Suprapubic skin (tissue), 4 donors: ENCODE data around the gene PRMT7. TPM values are rescaled to one million over a fixed set of nuclear protein-coding genes. Genes with fewer than 3 reads are reported as not detected.

ENCODE experiments used
- DNase-seq, 2 donors: peaks; one replicate each; pipeline ENCODE4 v3.0.0-alpha.2; 2019; ENCODE audit warnings: low spot score in 2 of 2
- H3K27ac ChIP-seq: fragments of 200-600 bp; sonication (generic); one replicate; pipeline ENCODE4 v1.5.1; 2019
- H3K27me3 ChIP-seq: fragments of 200-600 bp; sonication (generic); one replicate; pipeline ENCODE4 v1.5.1; 2019
- H3K36me3 ChIP-seq: fragments of 200-600 bp; sonication (generic); one replicate; pipeline ENCODE4 v1.5.1; 2019
- H3K4me1 ChIP-seq: fragments of 200-600 bp; sonication (generic); one replicate; pipeline ENCODE4 v1.5.1; 2019
- H3K4me3 ChIP-seq: fragments of 200-600 bp; sonication (generic); one replicate; pipeline ENCODE4 v1.5.1; 2019; ENCODE audit warnings: mild to moderate bottlenecking
- H3K9me3 ChIP-seq: fragments of 200-600 bp; sonication (generic); one replicate; pipeline ENCODE4 v1.5.1; 2019
- EP300 ChIP-seq: sonication (generic); formaldehyde crosslinking; IDR thresholded peaks from one replicate; pipeline ENCODE4 v1.6.1; 2017; ENCODE audit warnings: antibody characterized with exemption
- POLR2A ChIP-seq, 2 donors: fragments of 450-650 bp; IDR thresholded peaks; one replicate each; pipeline ENCODE4 v1.6.1; 2017; ENCODE audit warnings: antibody characterized with exemption in 2 of 2, mild to moderate bottlenecking in 2 of 2, moderate library complexity in 2 of 2
- POLR2AphosphoS5 ChIP-seq, 3 donors: sonication (generic); formaldehyde crosslinking; IDR thresholded peaks; one replicate each; pipeline ENCODE4 v1.6.1; 2017; ENCODE audit warnings: antibody characterized with exemption in 3 of 3
- WGBS: methylation state at CpG from one replicate; pipeline ENCODE4 v1.1.5; 2018; 5-methylcytosine and 5-hydroxymethylcytosine counted together
- total RNA-seq, 4 donors: library from RNA; depleted of rRNA; stranded (reverse); fragments of >200 nt; gene quantifications; one replicate each; pipeline ENCODE4 v1.1.0, GENCODE V29; 2016
- TF ChIP-seq, protein P1 (sequence below), 2 donors: fragments of 200-600 bp in 1 of 2; fragments of 450-650 bp in 1 of 2; sonication (generic) in 1 of 2; IDR thresholded peaks; one replicate each; pipeline ENCODE4 v1.5.1; 2016 to 2019; ENCODE audit warnings: antibody characterized with exemption in 2 of 2, mild to moderate bottlenecking in 1 of 2, moderate library complexity in 1 of 2

Gene PRMT7
- total RNA-seq, 4 donors from 2014 or later, result 38.8 to 101 (median 69.9) TPM

DNA sequence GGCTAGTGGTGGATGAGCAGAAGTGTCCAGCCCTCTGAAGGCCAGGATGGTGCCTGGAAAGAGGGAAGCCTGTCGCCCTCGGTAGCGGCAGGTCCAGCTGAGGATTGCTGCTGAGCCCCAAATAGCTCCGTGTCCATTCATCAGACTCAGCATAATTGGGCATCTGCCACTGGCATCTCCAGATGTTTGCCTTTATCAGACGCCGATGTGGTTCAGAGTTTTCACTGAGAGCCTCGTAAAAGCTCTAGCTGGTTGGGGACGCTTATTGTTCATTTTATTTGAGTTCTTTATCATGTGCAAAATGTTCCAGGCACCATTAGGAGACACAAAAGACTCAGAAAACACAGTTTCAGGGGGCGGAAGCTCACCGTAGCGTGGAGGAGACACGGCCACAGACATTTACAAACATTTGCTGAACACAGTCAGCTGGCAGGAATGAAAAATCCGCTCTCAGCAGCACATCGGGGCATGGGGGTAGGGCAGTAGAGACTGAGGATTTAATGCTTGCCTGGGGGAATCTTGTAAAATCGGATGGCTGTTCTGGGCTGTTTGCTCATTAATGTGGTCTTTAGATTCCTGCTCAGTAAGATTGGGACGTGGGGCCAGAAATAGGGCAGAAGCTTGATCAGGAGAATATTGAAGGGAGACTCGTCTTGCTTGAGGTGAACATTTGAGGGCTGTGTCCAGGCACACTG is 95.8 kb downstream of the PRMT7 start:
- H3K4me3 ChIP-seq, result no peak overlapping the region
- no peaks in the 10 kb centered on the region for H3K9me3 ChIP-seq
- 40% methylated on average over 17 of the region's 17 CpGs for WGBS
- no peak for TF ChIP-seq POLR2A (IDR thresholded peaks at IDR 0.05)
- TF ChIP-seq, protein P1, sequence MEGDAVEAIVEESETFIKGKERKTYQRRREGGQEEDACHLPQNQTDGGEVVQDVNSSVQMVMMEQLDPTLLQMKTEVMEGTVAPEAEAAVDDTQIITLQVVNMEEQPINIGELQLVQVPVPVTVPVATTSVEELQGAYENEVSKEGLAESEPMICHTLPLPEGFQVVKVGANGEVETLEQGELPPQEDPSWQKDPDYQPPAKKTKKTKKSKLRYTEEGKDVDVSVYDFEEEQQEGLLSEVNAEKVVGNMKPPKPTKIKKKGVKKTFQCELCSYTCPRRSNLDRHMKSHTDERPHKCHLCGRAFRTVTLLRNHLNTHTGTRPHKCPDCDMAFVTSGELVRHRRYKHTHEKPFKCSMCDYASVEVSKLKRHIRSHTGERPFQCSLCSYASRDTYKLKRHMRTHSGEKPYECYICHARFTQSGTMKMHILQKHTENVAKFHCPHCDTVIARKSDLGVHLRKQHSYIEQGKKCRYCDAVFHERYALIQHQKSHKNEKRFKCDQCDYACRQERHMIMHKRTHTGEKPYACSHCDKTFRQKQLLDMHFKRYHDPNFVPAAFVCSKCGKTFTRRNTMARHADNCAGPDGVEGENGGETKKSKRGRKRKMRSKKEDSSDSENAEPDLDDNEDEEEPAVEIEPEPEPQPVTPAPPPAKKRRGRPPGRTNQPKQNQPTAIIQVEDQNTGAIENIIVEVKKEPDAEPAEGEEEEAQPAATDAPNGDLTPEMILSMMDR (IDR thresholded peaks at IDR 0.05), result no peak
- TF ChIP-seq EP300, result no peak
- no peak for TF ChIP-seq POLR2AphosphoS5 (IDR thresholded peaks at IDR 0.05)
- H3K36me3 ChIP-seq, result no peaks in the 10 kb centered on the region
- DNase-seq, result no peak
- no peaks in the 10 kb centered on the region for H3K4me1 ChIP-seq
- peaks cover 6% of the 10 kb centered on the region for H3K27me3 ChIP-seq
- H3K27ac ChIP-seq, result no peak overlapping the region

Other genes with a start within 250 kb of the PRMT7 start
- gene NFATC3, start 225.6 kb upstream of the PRMT7 start, total RNA-seq, result 10 to 100 TPM; 32.7 to 58.1 (median 36.9) TPM
- 100 to 1,000 TPM in 2 of 4 donors, 10 to 100 TPM in 2; 77.0 to 133 (median 99.7) TPM for gene ESRP2, start 74.9 kb upstream of the PRMT7 start, total RNA-seq
- 10 to 100 TPM; 11.2 to 26.6 (median 23.6) TPM for gene PLA2G15, start 65.6 kb upstream of the PRMT7 start, total RNA-seq
- gene SLC7A6, start 46.5 kb upstream of the PRMT7 start, total RNA-seq, result 100 to 1,000 TPM in 1 of 4 donors, 10 to 100 TPM in 3; 31.5 to 167 (median 49.0) TPM
- 10 to 100 TPM in 2 of 4 donors, 1 to 10 TPM in 2; 8.8 to 18.1 (median 10.1) TPM for gene SLC7A6OS, start 73 bp upstream of the PRMT7 start, total RNA-seq
- 10 to 100 TPM; 26.2 to 64.9 (median 39.9) TPM for gene SMPD3, start 137.5 kb downstream of the PRMT7 start, total RNA-seq
- 10 to 100 TPM in 3 of 4 donors, 1 to 10 TPM in 1; 9.1 to 34.5 (median 16.4) TPM for gene ZFP90, start 228.3 kb downstream of the PRMT7 start, total RNA-seq